ENCODE measurements around the gene POLN.

- TF ChIP-seq CREB5 (CRISPR knock-in tag; IDR thresholded peaks at IDR 0.05; ENCODE audit: low read depth) (no peak), ZFP30 (CRISPR knock-in tag; IDR thresholded peaks at IDR 0.05) (no peak), CSRNP3 (CRISPR knock-in tag; IDR thresholded peaks at IDR 0.05) (no peak), PPARA (CRISPR knock-in tag; IDR thresholded peaks at IDR 0.05; ENCODE audit: borderline replicate concordance) (no peak), TCF4 (CRISPR knock-in tag; IDR thresholded peaks at IDR 0.05; ENCODE audit: borderline replicate concordance) (no peak), PATZ1 (CRISPR knock-in tag; IDR thresholded peaks at IDR 0.05; ENCODE audit: borderline replicate concordance) (no peak), RARB (CRISPR knock-in tag; IDR thresholded peaks at IDR 0.05) (no peak), ZFP3 (CRISPR knock-in tag; IDR thresholded peaks at IDR 0.05) (no peak)
Observed at GRCh38 chr4:2267320-2267811, 25.4 kb upstream of the POLN start.

All from SK-N-SH treated with all-trans-retinoic acid at 6 μM for 48 hours (cell line).